GM12873 (cell line): ENCODE results near the gene TTLL9.

Experiments
- CTCF ChIP-seq: IDR thresholded peaks from 2 replicates; pipeline ENCODE4 v1.5.1; 2012; ENCODE audit warnings: low read depth, mild to moderate bottlenecking, moderate library complexity, low read length, control low read depth; ENCODE audit not compliant: insufficient read depth; ENCODE audit errors: missing control alignments

Gene TTLL9

GRCh38 chr20:31937820-31938219 lies 67.4 kb downstream of the TTLL9 start:
- TF ChIP-seq CTCF = no peak

GRCh38 chr20:31939661-31940060 lies 69.2 kb downstream of the TTLL9 start:
- no peak for TF ChIP-seq CTCF

GRCh38 chr20:31943052-31943471 lies 72.6 kb downstream of the TTLL9 start:
- no peak for TF ChIP-seq CTCF

GRCh38 chr20:31945319-31945718 lies 74.9 kb downstream of the TTLL9 start:
- no peak for TF ChIP-seq CTCF

GRCh38 chr20:31945785-31946184 lies 75.4 kb downstream of the TTLL9 start:
- TF ChIP-seq CTCF = no peak

GRCh38 chr20:31948008-31948407 lies 77.6 kb downstream of the TTLL9 start:
- no peak for TF ChIP-seq CTCF

GRCh38 chr20:31949877-31950646 lies 79.6 kb downstream of the TTLL9 start:
- TF ChIP-seq CTCF = no peak
